Stimulated activated CD8-positive, alpha-beta memory T cell treated with anti-CD3 and anti-CD28 coated beads, Interleukin-7, amount 100 ng/mL, for 24 hours (primary cell): ENCODE data around the gene KLK13.

Experiments used
- DNase-seq: peaks from one replicate; pipeline ENCODE4 v3.0.0-alpha.2; 2020; ENCODE audit warnings: low read depth

Gene KLK13

GRCh38 chr19:51060973-51061372 is 3.9 kb downstream of the KLK13 start:
- no peak for DNase-seq

- DNase-seq, result no peak
Measured at GRCh38 chr19:51060336-51060735, 4.6 kb downstream of the KLK13 start.

DNA sequence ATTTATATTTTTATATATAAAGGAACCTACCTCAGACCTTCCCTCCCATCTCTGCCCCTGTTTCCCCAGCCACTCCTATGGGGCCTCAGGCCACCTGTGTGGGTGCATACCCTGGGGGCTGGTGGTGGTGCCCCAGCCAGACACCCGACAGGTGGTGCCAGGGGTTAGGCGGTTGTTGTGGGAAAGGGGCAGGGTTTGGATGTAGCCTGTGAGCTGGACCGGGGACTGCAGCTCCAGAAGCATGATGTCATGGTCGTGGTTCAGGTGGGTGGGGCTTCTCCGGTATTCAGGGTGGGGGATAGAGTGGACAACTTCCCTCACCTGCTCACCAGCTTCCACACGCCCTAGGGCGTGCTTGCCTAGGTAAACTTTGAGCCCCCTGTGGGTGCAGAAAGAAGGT is 5.2 kb downstream of the KLK13 start:
- DNase-seq, result no peak

DNA sequence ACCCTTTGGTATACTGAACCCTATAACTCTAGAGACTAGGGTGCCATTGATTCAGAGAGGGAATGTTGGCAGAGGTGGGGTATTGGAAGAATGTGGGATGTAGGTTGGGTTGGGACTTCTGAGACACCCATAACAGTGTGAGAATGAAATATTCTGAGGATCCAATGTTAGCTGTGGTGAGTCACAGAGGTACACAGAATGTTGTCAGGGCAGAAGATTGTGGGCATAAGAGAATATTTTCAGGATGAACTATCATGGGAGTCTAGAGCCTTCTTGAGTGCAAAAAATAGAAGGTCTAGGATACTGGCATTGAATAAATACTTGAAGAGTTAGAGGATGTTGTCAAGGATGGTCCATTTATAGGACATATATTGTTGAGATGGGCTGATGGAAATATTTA is 9.0 kb downstream of the KLK13 start:
- no peak for DNase-seq

DNA sequence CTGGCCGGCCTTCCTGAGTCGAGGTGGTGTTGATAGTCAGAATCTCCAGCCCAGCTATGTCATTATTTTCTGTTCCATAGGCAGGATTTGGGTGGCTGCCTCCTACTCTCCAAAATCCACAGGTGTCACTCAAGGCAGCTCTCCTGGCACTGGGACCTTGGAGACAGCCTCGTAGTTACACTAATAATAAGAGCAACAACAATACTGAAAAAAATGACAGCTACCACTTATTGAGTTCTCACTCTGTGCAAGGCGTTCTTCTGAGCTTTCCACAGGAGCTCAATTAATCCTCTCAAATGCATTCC is 17.9 kb downstream of the KLK13 start:
- DNase-seq, result no peak

DNA sequence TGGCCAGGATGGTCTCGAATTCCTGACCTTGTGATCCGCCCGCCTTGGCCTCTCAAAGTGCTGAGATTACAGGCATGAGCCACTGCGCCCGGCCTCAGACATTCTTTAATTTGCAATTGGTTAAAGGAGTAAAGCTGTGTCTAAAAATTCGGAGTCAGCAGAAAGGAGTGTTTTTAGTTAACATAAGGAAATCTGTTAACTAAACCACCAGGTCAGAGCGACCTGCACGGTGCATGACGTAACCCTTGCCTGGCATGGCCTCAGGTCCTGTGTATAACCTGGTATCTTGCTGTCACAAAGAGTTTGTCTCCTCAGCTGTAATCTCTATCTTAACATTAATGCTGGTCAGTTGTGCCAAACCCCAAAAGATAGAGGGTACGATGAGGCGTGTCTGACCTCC is 20.6 kb downstream of the KLK13 start:
- DNase-seq, result no peak

- DNase-seq, result no peak
Measured at GRCh38 chr19:51043497-51043896, 21.4 kb downstream of the KLK13 start.

- DNase-seq, result no peak
Measured at GRCh38 chr19:51040151-51040550, 24.7 kb downstream of the KLK13 start.

DNA sequence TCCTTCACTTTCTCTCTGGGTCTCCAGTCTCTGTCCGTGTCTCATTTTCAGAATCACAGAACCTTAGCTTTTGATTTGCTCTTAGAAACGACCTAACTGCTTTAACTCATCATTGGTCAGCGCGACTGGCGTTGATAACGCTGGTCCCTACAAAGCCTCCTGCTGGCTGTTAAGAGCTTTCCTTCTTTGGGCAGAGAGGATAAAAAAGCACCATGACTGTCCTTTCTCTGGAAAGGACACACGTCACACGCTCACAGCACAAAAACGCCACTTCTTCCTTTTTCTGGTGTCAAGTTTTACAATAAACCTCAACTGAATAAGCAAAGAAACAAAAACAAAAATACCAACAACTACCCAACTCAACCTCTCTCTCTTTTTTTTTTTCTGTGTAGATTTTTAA is 28.4 kb downstream of the KLK13 start:
- DNase-seq, result no peak

DNA sequence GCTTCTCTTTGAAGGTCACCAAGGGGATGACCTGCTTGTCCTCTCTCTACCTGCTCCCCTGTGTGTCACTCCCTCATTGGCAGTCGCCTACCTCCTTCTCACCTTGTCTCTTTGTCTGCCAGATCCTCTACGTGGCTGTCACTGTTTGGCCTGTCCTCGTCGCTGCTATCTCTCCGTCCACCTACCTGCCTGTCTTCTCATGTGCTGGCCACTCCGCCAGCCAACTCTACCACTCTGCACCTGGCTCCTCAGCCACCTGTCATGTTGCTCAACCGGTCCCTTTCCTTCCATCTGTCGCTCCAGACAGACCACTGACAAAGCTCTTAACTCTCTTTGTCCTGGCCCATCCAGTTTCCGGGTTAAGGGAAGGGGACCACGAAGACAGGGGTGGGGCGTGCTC is 30.2 kb downstream of the KLK13 start, which contains the start of gene KLK12:
Gene KLK12, minus strand, starts transcription at position 299 of the 400 bp plus-strand sequence. CDS start 381 bp downstream, outside the sequence.
- no peak for DNase-seq

DNA sequence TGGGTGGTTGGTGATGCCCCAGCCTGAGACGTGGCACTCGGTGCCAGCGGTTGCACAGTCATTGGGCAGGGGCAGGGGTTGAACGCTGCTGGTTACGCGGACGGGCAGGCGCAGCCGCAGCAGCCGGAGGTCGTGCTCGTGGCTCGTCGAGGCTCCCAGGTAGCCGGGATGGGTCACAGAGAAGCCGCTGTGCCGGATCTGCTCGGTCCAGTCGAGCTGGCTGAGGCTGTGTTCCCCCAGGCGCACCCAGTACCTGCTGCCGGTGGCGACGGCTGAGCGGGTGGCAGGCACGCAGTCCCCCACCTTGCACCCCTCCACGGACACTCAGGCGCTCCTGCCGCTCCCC is 33.0 kb downstream of the KLK13 start:
- DNase-seq, result no peak

DNA sequence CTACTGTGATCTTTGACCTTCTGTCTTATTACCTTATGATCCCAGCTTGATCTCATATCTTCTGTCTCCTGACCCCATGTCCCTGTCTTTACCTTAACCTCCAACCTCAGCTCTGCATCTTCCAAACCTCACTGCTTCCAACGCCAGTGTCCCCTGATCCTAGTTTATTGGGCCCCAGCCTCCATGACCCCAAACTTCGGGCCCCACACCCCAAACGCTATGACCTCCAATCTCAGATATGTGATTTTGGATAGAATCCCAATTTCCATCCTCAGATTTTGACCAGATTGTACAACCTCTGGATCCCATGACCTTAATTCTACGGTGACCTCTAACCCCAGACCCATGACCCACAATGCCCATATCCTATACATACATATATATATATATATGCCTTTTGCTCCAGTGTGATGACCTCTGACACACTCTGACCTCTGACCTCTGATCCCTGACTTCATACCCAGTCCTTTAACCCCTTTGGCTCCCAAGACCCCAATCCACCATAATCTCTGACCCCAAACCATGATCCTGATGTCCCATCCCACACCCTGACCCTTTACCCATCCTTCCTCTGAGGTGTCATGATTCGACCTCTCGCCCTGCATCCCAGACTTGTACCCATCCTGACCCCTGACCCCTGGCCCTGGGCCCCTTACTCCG is 33.5 kb downstream of the KLK13 start:
- DNase-seq, result no peak

DNA sequence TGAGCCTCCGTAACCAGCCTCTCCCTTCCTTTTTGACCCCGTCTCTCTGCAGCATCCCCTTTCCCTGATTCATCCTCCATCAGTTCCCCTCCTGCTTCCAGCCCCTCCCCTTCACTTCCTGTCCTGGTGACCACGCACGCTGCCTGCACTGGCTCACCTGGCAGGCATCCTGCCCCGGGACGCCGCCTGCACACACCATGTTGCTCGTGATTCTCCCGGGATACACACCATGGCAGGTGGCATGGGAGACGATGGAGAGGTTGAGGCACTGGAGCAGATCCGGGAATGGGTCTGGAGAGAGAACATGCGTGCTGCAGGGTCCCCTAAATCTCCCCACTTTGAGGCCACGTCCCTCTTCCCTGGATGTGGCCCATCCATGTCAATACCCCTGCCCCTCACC is 34.3 kb downstream of the KLK13 start:
- DNase-seq, result no peak

GRCh38 chr19:51029718-51030117 is 35.2 kb downstream of the KLK13 start:
- no peak for DNase-seq

DNA sequence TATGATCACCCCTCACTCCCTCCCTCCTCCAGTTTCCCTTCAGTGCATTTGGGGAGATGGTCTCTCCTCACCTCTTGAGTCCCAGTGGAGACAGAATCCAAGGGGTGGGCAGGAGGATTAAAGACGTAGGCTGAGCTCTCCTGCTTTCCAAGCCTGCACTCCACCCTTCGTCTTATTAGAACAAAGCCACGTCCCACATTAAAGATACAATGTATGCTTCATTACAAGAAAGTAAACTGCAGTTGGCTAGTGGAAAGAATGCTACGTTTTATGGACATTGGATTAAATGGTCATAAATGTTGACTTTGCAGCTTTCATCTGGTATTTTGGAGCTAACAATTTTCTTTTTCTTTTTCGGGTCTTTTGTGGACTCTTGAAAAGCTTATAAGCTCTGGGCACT is 37.0 kb downstream of the KLK13 start:
- no peak for DNase-seq

DNA sequence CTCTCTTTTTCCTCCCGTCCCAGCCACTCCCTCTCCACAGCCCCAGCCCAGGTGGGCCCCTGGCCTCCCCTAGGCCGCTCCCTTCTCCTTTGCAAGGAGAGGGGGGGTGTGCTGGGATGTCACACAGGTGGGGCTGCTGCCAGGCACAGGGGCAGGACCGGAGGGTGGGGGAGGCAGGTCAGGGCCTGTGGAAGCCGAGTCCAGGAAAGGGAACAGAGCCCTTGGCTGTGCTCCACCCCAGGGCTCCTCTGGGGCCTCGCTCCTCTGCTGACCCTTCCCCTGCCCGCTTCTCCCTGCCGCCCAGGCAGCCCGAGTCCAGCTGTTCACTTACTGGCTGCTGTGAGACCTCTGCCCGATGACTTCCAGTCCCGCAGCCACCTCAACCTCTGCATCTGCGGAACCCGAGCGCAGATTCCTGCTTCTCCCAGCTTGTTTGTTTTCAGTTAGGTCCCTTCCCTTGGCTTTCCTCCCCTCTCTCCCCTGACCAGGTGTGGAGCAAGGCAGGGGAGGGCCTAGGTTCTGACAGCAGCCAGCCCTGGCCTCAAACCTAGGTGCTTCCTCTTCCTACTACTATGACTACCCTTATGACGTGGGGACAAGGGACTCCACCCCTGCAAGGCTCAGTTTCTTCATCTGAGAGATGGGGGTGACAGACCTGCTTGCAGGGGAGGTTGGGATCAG is 37.6 kb downstream of the KLK13 start:
- no peak for DNase-seq

DNA sequence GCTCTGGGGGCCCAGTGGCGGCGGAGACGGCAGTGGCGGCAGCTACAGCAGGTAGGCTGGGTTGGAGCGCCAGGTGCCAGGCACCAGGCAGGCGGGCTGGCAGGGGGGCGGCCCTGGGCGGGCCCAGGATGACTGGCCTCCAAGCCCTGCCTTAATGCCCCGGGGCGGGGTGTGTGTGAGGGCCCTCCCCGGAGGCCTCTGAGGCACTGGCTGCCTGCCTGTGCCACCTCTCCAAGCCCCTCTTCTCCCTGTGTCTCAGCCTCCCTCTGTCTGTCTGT is 38.4 kb downstream of the KLK13 start, which contains the start of gene KLK11:
Gene KLK11, minus strand, starts transcription at position 63 of the 278 bp plus-strand sequence. CDS start 985 bp downstream, outside the sequence.
- DNase-seq, result no peak

DNA sequence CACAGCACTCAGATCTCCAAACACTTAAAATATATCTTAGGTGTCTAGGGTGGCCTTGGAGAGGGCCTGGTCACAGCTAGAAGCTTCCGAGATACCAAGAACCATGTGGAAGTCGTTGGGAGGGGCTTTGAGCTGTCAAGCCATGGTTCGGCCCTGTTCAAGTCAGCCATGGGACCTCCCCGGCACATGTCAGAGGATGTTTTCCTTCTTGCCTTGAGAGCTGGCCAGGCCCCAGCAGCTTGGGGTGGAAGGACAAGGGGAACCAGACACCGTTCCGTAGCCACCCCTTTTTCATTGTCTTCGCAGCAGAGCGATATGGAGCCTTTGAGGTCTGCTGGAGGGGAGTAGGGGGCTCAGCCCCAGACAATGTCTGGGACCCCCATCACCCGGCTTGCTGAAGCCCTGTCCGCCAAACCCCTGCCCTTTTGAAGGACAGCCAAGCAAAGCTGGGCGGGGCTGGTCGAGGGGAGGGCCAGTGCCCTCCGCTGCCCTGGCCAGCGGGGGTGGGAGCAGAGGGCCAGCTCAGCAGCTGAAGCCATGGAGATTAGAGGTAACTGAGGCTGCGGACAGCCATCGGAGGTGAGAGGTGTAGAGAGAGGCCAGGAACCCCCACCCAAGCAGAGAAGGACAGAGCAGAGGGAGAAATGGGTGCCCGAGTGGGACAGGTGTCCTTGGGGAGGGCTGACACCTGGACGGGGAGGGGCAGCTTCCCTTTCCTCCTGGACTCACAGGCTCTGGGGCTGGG is 38.9 kb downstream of the KLK13 start:
- DNase-seq, result no peak

DNA sequence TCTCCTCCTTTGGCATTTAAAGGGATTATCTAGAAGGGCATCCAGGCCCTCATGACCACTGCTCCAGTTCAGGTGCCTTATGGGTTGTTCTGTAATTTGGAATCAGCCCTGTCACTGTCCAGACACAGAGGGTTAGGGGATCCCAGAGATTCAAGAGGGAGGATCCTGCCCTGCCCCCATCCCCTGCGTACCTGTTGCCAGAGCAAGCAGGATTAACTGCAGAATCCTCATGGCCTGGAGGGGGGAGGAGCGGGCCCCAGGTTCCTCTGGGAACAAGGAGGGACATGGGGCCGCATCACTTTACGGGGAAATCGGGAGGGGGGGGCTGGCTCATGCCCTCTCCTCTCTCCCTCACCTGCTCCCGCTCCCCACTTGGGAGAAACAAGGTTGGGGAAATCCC is 39.5 kb downstream of the KLK13 start:
- no peak for DNase-seq

- no peak for DNase-seq
Measured at GRCh38 chr19:51024924-51025323, 40.0 kb downstream of the KLK13 start.

- no peak for DNase-seq
Measured at GRCh38 chr19:51023946-51024345, 40.9 kb downstream of the KLK13 start.

GRCh38 chr19:51022526-51022925 is 42.4 kb downstream of the KLK13 start:
- no peak for DNase-seq

DNA sequence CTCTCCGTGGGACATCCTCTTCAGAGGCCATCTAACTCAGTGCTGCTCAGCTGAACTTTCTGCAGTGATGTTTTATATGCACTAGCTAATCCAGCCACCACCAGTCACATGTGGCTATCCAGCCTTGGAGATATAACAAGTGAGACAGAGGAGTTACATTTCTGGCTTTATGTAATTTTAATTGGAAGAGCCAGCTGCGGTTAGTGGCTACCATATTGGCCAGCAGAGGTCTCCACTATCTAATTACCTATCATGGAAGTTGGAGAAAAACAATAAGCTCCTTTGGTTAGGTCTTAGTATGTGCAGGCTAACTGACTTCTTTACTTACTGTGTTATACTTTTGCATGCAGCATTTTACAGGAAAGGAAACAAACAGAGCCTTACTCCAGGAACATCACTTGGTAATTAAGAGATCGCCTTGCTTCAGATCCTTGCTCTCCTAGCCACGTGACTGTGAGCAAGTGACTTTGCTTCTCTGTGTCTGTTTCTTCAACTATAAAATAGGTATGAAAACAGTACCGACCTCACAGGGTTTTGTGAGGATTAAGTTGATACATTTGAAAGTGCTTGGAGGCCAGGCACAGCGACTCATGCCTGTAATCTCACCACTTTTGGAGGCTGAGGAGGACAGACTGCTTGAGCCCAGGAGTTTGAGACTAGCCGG is 43.8 kb downstream of the KLK13 start:
- no peak for DNase-seq
